CD14-positive monocyte (primary cell): ENCODE results near the gene PROC. TPM values are rescaled to one million over a fixed set of nuclear protein-coding genes. Genes with fewer than 3 reads are reported as not detected.

Experiments
- DNase-seq, 3 donors: peaks; one replicate each; pipeline ENCODE4 v3.0.0-alpha.2; 2011 to 2022
- H2AFZ ChIP-seq: 2 replicates; pipeline ENCODE4 v1.6.0; 2012; ENCODE audit warnings: mild to moderate bottlenecking, low read depth, low read length, inconsistent platforms; ENCODE audit not compliant: insufficient read depth, poor library complexity, severe bottlenecking
- H3K27ac ChIP-seq, 2 donors: 1 replicate in 1 of 2; 2 replicates in 1 of 2; pipeline ENCODE4 v1.5.1; 2012 to 2013; ENCODE audit warnings: low read length in 2 of 2, control low read depth in 1 of 2, inconsistent platforms in 1 of 2, low read depth in 1 of 2, mild to moderate bottlenecking in 1 of 2
- H3K27me3 ChIP-seq, 2 donors: one replicate each; pipeline versions ENCODE4 v1.6.0 to v1.6.1; 2011 to 2013; ENCODE audit warnings: low read length in 2 of 2; ENCODE audit not compliant: control insufficient read depth in 2 of 2, insufficient read depth in 2 of 2
- H3K36me3 ChIP-seq, 2 donors: replicated peaks in 1 of 2; 1 replicate in 1 of 2; 2 replicates in 1 of 2; pipeline versions ENCODE4 v1.5.1 to v1.6.1; 2012 to 2013; ENCODE audit warnings: low read length in 2 of 2, control low read depth in 1 of 2, inconsistent platforms in 1 of 2, mild to moderate bottlenecking in 1 of 2; ENCODE audit not compliant: insufficient read depth in 2 of 2, control insufficient read depth in 1 of 2
- H3K4me1 ChIP-seq, 2 donors: 1 replicate in 1 of 2; 2 replicates in 1 of 2; pipeline versions ENCODE4 v1.5.1 to v1.6.1; 2012 to 2013; ENCODE audit warnings: low read length in 2 of 2, control low read depth in 1 of 2, inconsistent platforms in 1 of 2, mild to moderate bottlenecking in 1 of 2, moderate library complexity in 1 of 2; ENCODE audit not compliant: insufficient read depth in 2 of 2, control insufficient read depth in 1 of 2
- H3K4me2 ChIP-seq: replicated peaks from 2 replicates; pipeline ENCODE3; 2012; ENCODE audit warnings: low read length, moderate library complexity, mild to moderate bottlenecking; ENCODE audit not compliant: poor library complexity, severe bottlenecking; ENCODE audit errors: extremely low read depth
- H3K4me3 ChIP-seq, 3 experiments: fragments of 200-600 bp in 1 of 3; sonication (generic) in 1 of 3; replicated peaks in 1 of 3; 1 replicate in 2 of 3; 2 replicates in 1 of 3; pipeline ENCODE4 v1.5.1; 2011 to 2013; ENCODE audit warnings: low read length in 3 of 3, mild to moderate bottlenecking in 3 of 3, control low read depth in 2 of 3, low read depth in 2 of 3, inconsistent platforms in 1 of 3, moderate library complexity in 1 of 3
- H3K79me2 ChIP-seq: 2 replicates; pipeline ENCODE4 v1.6.0; 2012; ENCODE audit warnings: mild to moderate bottlenecking, control low read depth, inconsistent platforms, low read length, moderate library complexity; ENCODE audit not compliant: insufficient read depth
- H3K9ac ChIP-seq: 2 replicates; pipeline ENCODE4 v1.6.0; 2017; ENCODE audit warnings: low read length, mild to moderate bottlenecking; ENCODE audit not compliant: insufficient read depth, poor library complexity, severe bottlenecking
- H3K9me3 ChIP-seq, 2 donors: replicated peaks in 1 of 2; 1 replicate in 1 of 2; 2 replicates in 1 of 2; pipeline versions ENCODE4 v1.5.1 to v1.6.1; 2012 to 2013; ENCODE audit warnings: low read length in 2 of 2, control low read depth in 1 of 2; ENCODE audit not compliant: control insufficient read depth in 1 of 2, insufficient read depth in 1 of 2
- H4K20me1 ChIP-seq: 2 replicates; pipeline ENCODE4 v1.6.0; 2012; ENCODE audit warnings: mild to moderate bottlenecking, low read length, control low read depth, moderate library complexity; ENCODE audit not compliant: insufficient read depth
- H3K27ac Mint-ChIP-seq, 7 donors: one replicate each; pipeline ENCODE4 v1.8.0; 2020; ENCODE audit warnings: mild to moderate bottlenecking in 7 of 7, mixed read lengths in 7 of 7, moderate library complexity in 6 of 7, inconsistent platforms in 2 of 7
- H3K27me3 Mint-ChIP-seq, 3 donors: one replicate each; pipeline ENCODE4 v1.8.0; 2021 to 2022; ENCODE audit warnings: low read depth in 3 of 3, mild to moderate bottlenecking in 3 of 3, mixed read lengths in 3 of 3, moderate library complexity in 3 of 3, inconsistent platforms in 1 of 3
- H3K36me3 Mint-ChIP-seq, 2 donors: one replicate each; pipeline ENCODE4 v1.8.0; 2020; ENCODE audit warnings: mixed read lengths in 2 of 2, inconsistent platforms in 1 of 2, mild to moderate bottlenecking in 1 of 2
- H3K4me1 Mint-ChIP-seq: one replicate; pipeline ENCODE4 v1.8.0; 2020; ENCODE audit warnings: mild to moderate bottlenecking, mixed read lengths
- H3K4me3 Mint-ChIP-seq, 2 donors: one replicate each; pipeline ENCODE4 v1.8.0; 2020; ENCODE audit warnings: mild to moderate bottlenecking in 2 of 2, mixed read lengths in 2 of 2, moderate library complexity in 1 of 2
- H3K9me3 Mint-ChIP-seq, 7 donors: one replicate each; pipeline ENCODE4 v1.8.0; 2020 to 2022; ENCODE audit warnings: mixed read lengths in 7 of 7, mild to moderate bottlenecking in 6 of 7, moderate library complexity in 6 of 7, inconsistent platforms in 2 of 7
- WGBS: methylation state at CpG from one replicate; pipeline ENCODE4 v1.1.5; 2013; ENCODE audit warnings: missing lambda C conversion rate; ENCODE audit not compliant: insufficient coverage; 5-methylcytosine and 5-hydroxymethylcytosine counted together
- intact Hi-C, 2 donors: fragments of 100-400 bp; cut with micrococcal nuclease; formaldehyde crosslinking; loops; one replicate each; pipeline versions ENCODE4 v1.15.0 to v1.15.1; 2023
- polyA plus RNA-seq, 3 donors: library from polyadenylated mRNA; depleted of rRNA in 1 of 3; unstranded in 2 of 3; stranded (reverse) in 1 of 3; fragments of 300-500 nt in 2 of 3; fragments of >200 nt in 1 of 3; fragmentation: Illumina TruSeq in 2 of 3; gene quantifications; 1 replicate in 2 of 3; 2 replicates in 1 of 3; pipeline ENCODE4 v1.2.3, GENCODE V29; 2012 to 2021
- TF ChIP-seq, protein P1 (sequence below): fragments of 200-600 bp; IDR thresholded peaks from one replicate; pipeline ENCODE4 v1.8.0; 2022; ENCODE audit warnings: antibody characterized with exemption, mild to moderate bottlenecking

PROC gene
- polyA plus RNA-seq, 3 donors: 0.69 TPM; not detected in 2

DNA sequence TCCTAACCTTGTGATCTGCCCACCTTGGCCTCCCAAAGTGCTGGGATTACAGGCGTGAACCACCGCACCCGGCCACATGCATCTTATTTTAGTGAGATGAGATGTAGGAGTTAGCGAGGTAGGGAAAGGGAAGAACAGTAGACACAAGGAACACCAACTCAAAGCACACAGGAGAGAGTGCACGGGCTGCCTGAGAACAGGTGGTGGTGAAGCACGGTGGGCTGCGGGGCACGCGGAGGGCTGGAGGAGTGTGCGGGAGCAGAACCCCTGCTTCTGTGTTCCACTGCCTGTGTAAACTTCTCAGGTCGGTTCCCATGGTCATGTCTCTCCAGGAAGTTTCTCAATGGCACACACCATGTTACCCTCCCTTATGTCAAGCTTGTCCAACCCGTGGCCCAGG is 38.7 kb downstream of the PROC start:
- H3K4me3 Mint-ChIP-seq: no peak overlapping the region
- Histone ChIP-seq H3K36me3 (no peaks in the 10 kb centered on the region), H2AFZ (no peak overlapping the region), H4K20me1 (no peaks in the 10 kb centered on the region), H3K4me1 (peaks cover 0 to 3% of the 10 kb centered on the region in 2 donors), H3K9me3 (no peaks in the 10 kb centered on the region), H3K27me3 (no peaks in the 10 kb centered on the region), H3K79me2 (no peaks in the 10 kb centered on the region), H3K9ac (no peak overlapping the region), H3K27ac (no peak overlapping the region), H3K4me3 (no peak overlapping the region), H3K4me2 (no peak overlapping the region)
- H3K9me3 Mint-ChIP-seq: peaks cover 0 to 5% (median 0%) of the 10 kb centered on the region in 7 donors
- H3K4me1 Mint-ChIP-seq: peaks cover 10% of the 10 kb centered on the region
- no peak for DNase-seq
- H3K27me3 Mint-ChIP-seq: peaks cover 0 to 3% (median 2%) of the 10 kb centered on the region in 3 donors
- H3K27ac Mint-ChIP-seq: no peak overlapping the region
- 100% methylated on average over 9 of the region's 12 CpGs for WGBS
- intact Hi-C loops: no loop called here
- TF ChIP-seq, protein P1, sequence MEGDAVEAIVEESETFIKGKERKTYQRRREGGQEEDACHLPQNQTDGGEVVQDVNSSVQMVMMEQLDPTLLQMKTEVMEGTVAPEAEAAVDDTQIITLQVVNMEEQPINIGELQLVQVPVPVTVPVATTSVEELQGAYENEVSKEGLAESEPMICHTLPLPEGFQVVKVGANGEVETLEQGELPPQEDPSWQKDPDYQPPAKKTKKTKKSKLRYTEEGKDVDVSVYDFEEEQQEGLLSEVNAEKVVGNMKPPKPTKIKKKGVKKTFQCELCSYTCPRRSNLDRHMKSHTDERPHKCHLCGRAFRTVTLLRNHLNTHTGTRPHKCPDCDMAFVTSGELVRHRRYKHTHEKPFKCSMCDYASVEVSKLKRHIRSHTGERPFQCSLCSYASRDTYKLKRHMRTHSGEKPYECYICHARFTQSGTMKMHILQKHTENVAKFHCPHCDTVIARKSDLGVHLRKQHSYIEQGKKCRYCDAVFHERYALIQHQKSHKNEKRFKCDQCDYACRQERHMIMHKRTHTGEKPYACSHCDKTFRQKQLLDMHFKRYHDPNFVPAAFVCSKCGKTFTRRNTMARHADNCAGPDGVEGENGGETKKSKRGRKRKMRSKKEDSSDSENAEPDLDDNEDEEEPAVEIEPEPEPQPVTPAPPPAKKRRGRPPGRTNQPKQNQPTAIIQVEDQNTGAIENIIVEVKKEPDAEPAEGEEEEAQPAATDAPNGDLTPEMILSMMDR: no peak
- H3K36me3 Mint-ChIP-seq: peaks cover 5 to 11% of the 10 kb centered on the region in 2 donors

DNA sequence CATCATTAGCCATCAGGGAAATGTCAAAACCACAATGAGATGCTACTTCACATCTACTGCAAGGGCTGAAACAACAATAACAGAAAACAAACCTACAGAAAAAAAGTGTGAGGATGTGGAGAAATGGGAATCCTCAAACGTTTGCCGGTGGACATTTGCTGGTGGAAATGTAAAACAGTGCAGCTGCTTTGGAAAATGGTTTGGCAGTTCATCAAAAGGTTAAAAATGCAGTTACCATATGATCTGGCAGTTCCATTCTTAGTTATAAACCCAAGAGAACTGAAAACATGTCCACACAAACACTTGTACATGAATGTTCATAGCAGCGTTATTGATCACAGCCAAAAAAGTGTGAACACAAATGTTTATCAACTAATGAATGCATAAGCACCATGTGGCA is 44.2 kb downstream of the PROC start:
- Histone ChIP-seq H3K27me3 (no peaks in the 10 kb centered on the region), H3K4me2 (no peak overlapping the region), H2AFZ (no peak overlapping the region), H3K79me2 (no peaks in the 10 kb centered on the region), H3K27ac (no peak overlapping the region), H4K20me1 (no peaks in the 10 kb centered on the region), H3K9me3 (no peaks in the 10 kb centered on the region), H3K4me1 (no peaks in the 10 kb centered on the region), H3K9ac (no peak overlapping the region), H3K4me3 (no peak overlapping the region), H3K36me3 (peaks cover 0 to 5% of the 10 kb centered on the region in 2 donors)
- peaks cover 9 to 17% of the 10 kb centered on the region in 2 donors for H3K36me3 Mint-ChIP-seq
- peaks cover 0 to 4% (median 0%) of the 10 kb centered on the region in 3 donors for H3K27me3 Mint-ChIP-seq
- H3K4me3 Mint-ChIP-seq: no peak overlapping the region
- H3K4me1 Mint-ChIP-seq: peaks cover 2% of the 10 kb centered on the region
- WGBS: no CpG with 5 or more reads among the region's 3 CpGs
- H3K9me3 Mint-ChIP-seq: peaks cover 0 to 2% (median 0%) of the 10 kb centered on the region in 7 donors
- H3K27ac Mint-ChIP-seq: no peak overlapping the region
- no peak for DNase-seq
- intact Hi-C loops: no loop called here
- TF ChIP-seq, protein P1: no peak
